Bone marrow (tissue), 2 donors: ENCODE measurements around the gene DELE1.
"Not testable (repeated sequence)": the region's sequence is repeated elsewhere in the genome, so short reads cannot be mapped to it uniquely, and the experiment has no call there.

Experiments used
- DNase-seq, 2 donors: peaks; one replicate each; lab custom pipeline; 2025; lab: John Stamatoyannopoulos, UW

The DELE1 gene

GRCh38 chr5:141922827-141923447 lies 734 bp upstream of the DELE1 start:
- DNase-seq: not testable (repeated sequence)

GRCh38 chr5:141926434-141926833 lies 2.8 kb downstream of the DELE1 start:
- no peak for DNase-seq

- no peak for DNase-seq
These were observed 4.4 kb downstream of the DELE1 start for GRCh38 chr5:141928051-141928450.

- DNase-seq: no peak
These were observed 5.9 kb downstream of the DELE1 start for GRCh38 chr5:141929398-141930058.

- DNase-seq: no peak
These were observed 8.0 kb downstream of the DELE1 start for GRCh38 chr5:141931694-141932093.

- no peak for DNase-seq
These were observed 9.5 kb downstream of the DELE1 start for GRCh38 chr5:141933151-141933550.

- no peak for DNase-seq
These were observed 10.6 kb downstream of the DELE1 start for GRCh38 chr5:141934099-141934844.

- no peak for DNase-seq
These were observed 11.9 kb downstream of the DELE1 start for GRCh38 chr5:141935538-141935937.

- DNase-seq: no peak
These were observed 17.1 kb downstream of the DELE1 start for GRCh38 chr5:141940695-141941271.

- no peak for DNase-seq
These were observed 17.6 kb downstream of the DELE1 start for GRCh38 chr5:141941307-141941706.

GRCh38 chr5:141941779-141942178 lies 18.1 kb downstream of the DELE1 start:
- DNase-seq: no peak

GRCh38 chr5:141942185-141942857 lies 18.6 kb downstream of the DELE1 start:
- no peak for DNase-seq

- DNase-seq: no peak
These were observed 20.4 kb downstream of the DELE1 start for GRCh38 chr5:141944076-141944475.

GRCh38 chr5:141945511-141946051 lies 21.9 kb downstream of the DELE1 start:
- DNase-seq: no peak

- no peak for DNase-seq
These were observed 23.6 kb downstream of the DELE1 start for GRCh38 chr5:141947316-141947715.

GRCh38 chr5:141948812-141949211 lies 25.1 kb downstream of the DELE1 start:
- DNase-seq: no peak

GRCh38 chr5:141949511-141949910 lies 25.8 kb downstream of the DELE1 start:
- DNase-seq: no peak

GRCh38 chr5:141950207-141951005 lies 26.7 kb downstream of the DELE1 start:
- DNase-seq: no peak

GRCh38 chr5:141951332-141951781 lies 27.7 kb downstream of the DELE1 start:
- no peak for DNase-seq

GRCh38 chr5:141952020-141952419 lies 28.3 kb downstream of the DELE1 start:
- no peak for DNase-seq

- no peak for DNase-seq
These were observed 30.5 kb downstream of the DELE1 start for GRCh38 chr5:141954194-141954593.
